HEK293 (cell line): ENCODE data around the gene LCE4A.
"Not testable (repeated sequence)": the region's sequence is repeated elsewhere in the genome, so short reads cannot be mapped to it uniquely, and the experiment has no call there.

Experiments
- CTCF ChIA-PET: fragments of 350-600 bp; formaldehyde crosslinking; extraction: SDS; loops from one replicate; lab custom pipeline; 2021; ENCODE audit warnings: antibody characterized with exemption; lab: Yijun Ruan, JAX
- POLR2A ChIA-PET: fragments of 300-600 bp; formaldehyde crosslinking; extraction: SDS; loops from one replicate; lab custom pipeline; 2020; ENCODE audit warnings: antibody characterized with exemption, inconsistent platforms; lab: Yijun Ruan, JAX
- H3K27ac ChIP-seq: fragments of 200-500 bp; sonication (Bioruptor generic); 2 replicates; pipeline ENCODE4 v1.5.1; 2014; ENCODE audit warnings: low read depth, low read length, control low read depth, inconsistent platforms; ENCODE audit errors: extremely low read depth
- H3K36me3 ChIP-seq, 2 experiments: fragments of 200-500 bp in 1 of 2; sonication (Bioruptor generic) in 1 of 2; 1 replicate in 1 of 2; 2 replicates in 1 of 2; pipeline ENCODE4 v1.5.1; 2014 to 2017; ENCODE audit warnings: inconsistent platforms in 2 of 2, low read length in 2 of 2; ENCODE audit not compliant: control insufficient read depth in 2 of 2, insufficient read depth in 1 of 2
- H3K4me1 ChIP-seq: fragments of 200-500 bp; sonication (Bioruptor generic); 2 replicates; pipeline ENCODE4 v1.5.1; 2014; ENCODE audit warnings: mild to moderate bottlenecking, low read length, inconsistent platforms; ENCODE audit not compliant: control insufficient read depth, insufficient read depth
- H3K4me3 ChIP-seq: 2 replicates; pipeline ENCODE4 v1.5.1; 2011; ENCODE audit warnings: low read depth, mild to moderate bottlenecking, control low read depth, low read length, moderate library complexity
- H3K9me3 ChIP-seq: fragments of 200-500 bp; sonication (Bioruptor generic); 2 replicates; pipeline ENCODE4 v1.5.1; 2014; ENCODE audit warnings: low read depth, low read length, inconsistent platforms; ENCODE audit not compliant: control insufficient read depth, insufficient read depth
- EGR2 ChIP-seq: fragments of 450-650 bp; formaldehyde crosslinking; IDR thresholded peaks from 2 replicates; pipeline ENCODE4 v1.5.1; 2016; ENCODE audit warnings: low read depth, missing biosample characterization, missing genetic modification characterization
- ELK4 ChIP-seq: IDR thresholded peaks from 2 replicates; pipeline ENCODE4 v1.6.1; 2011; ENCODE audit warnings: mild to moderate bottlenecking, low read depth, low read length, borderline replicate concordance
- HOXD13 ChIP-seq: sonication (generic); formaldehyde crosslinking; IDR thresholded peaks from 2 replicates; pipeline ENCODE4 v1.8.0; 2022; ENCODE audit warnings: missing genetic modification reagents, borderline replicate concordance
- KLF16 ChIP-seq: fragments of 450-650 bp; formaldehyde crosslinking; IDR thresholded peaks from 2 replicates; pipeline ENCODE4 v1.5.1; 2017; ENCODE audit warnings: missing biosample characterization, missing genetic modification characterization
- TSHZ1 ChIP-seq: fragments of 450-650 bp; formaldehyde crosslinking; IDR thresholded peaks from 2 replicates; pipeline ENCODE4 v1.5.1; 2016; ENCODE audit warnings: missing biosample characterization, missing genetic modification characterization, borderline replicate concordance
- WT1 ChIP-seq: fragments of 450-650 bp; formaldehyde crosslinking; IDR thresholded peaks from 2 replicates; pipeline ENCODE4 v1.5.1; 2016; ENCODE audit warnings: missing biosample characterization, missing genetic modification characterization
- ZBTB11 ChIP-seq: fragments of 450-650 bp; formaldehyde crosslinking; conservative IDR thresholded peaks from 2 replicates; pipeline ENCODE4 v1.5.1; 2016; ENCODE audit warnings: low read depth, missing biosample characterization, missing genetic modification characterization
- ZBTB8A ChIP-seq: fragments of 450-650 bp; formaldehyde crosslinking; IDR thresholded peaks from 2 replicates; pipeline ENCODE4 v1.5.1; 2016; ENCODE audit warnings: missing biosample characterization, missing genetic modification characterization
- ZNF133 ChIP-seq: fragments of 450-650 bp; formaldehyde crosslinking; IDR thresholded peaks from 2 replicates; pipeline ENCODE4 v1.5.1; 2016; ENCODE audit warnings: missing biosample characterization, missing genetic modification characterization
- ZNF423 ChIP-seq: fragments of 450-650 bp; formaldehyde crosslinking; IDR thresholded peaks from 2 replicates; pipeline ENCODE4 v1.5.1; 2016; ENCODE audit warnings: missing biosample characterization, missing genetic modification characterization
- ZNF513 ChIP-seq: fragments of 450-650 bp; IDR thresholded peaks from 2 replicates; pipeline ENCODE4 v1.5.1; 2018; ENCODE audit warnings: missing biosample characterization, missing genetic modification characterization
- ZNF530 ChIP-seq: fragments of 450-650 bp; formaldehyde crosslinking; IDR thresholded peaks from 2 replicates; pipeline ENCODE4 v1.5.1; 2016; ENCODE audit warnings: low read depth, missing biosample characterization, missing genetic modification characterization
- ZNF626 ChIP-seq: fragments of 450-650 bp; sonication (Bioruptor Pico); formaldehyde crosslinking; IDR thresholded peaks from 2 replicates; pipeline ENCODE4 v1.5.1; 2018; ENCODE audit warnings: missing biosample characterization, missing genetic modification characterization, inconsistent platforms
- ZNF629 ChIP-seq: fragments of 450-650 bp; formaldehyde crosslinking; IDR thresholded peaks from 2 replicates; pipeline ENCODE4 v1.5.1; 2017; ENCODE audit warnings: missing biosample characterization, missing genetic modification characterization
- ZNF701 ChIP-seq: fragments of 450-650 bp; formaldehyde crosslinking; IDR thresholded peaks from 2 replicates; pipeline ENCODE4 v1.5.1; 2016; ENCODE audit warnings: missing biosample characterization, missing genetic modification characterization
- ZNF747 ChIP-seq: fragments of 450-650 bp; formaldehyde crosslinking; IDR thresholded peaks from 2 replicates; pipeline ENCODE4 v1.5.1; 2016; ENCODE audit warnings: missing biosample characterization, missing genetic modification characterization
- TF ChIP-seq, protein P1 (sequence below): fragments of 450-650 bp; formaldehyde crosslinking; IDR thresholded peaks from 2 replicates; pipeline ENCODE4 v1.5.1; 2017; ENCODE audit warnings: missing biosample characterization, missing genetic modification characterization
- TF ChIP-seq, protein P2 (sequence below): fragments of 450-650 bp; formaldehyde crosslinking; IDR thresholded peaks from 2 replicates; pipeline ENCODE4 v1.5.1; 2017; ENCODE audit warnings: missing biosample characterization, mild to moderate bottlenecking, missing genetic modification characterization, moderate library complexity

Gene LCE4A

DNA sequence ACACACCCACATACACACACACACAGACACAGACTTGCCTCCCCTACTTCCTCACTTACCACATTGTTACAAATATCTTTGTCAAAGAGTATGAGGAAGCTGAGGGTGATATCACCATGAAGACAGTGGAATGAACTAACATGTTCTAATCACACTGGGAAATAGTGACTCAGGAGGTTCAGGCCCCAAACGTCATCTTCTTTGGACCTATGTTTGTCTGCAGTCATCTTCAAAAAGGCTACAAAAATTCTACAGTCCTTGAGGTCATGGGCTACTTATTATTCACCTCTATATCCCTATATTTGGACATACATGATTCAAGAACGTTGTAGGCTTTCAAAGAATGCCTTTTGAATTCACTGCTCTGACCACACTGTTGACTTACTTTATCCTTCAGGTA lies 34.9 kb upstream of the LCE4A start (continued):
- TF ChIP-seq ZBTB11 (tag by site-specific recombination) (no peak), ELK4 (no peak), ZNF701 (tag by site-specific recombination) (no peak)
- TF ChIP-seq, protein P1, sequence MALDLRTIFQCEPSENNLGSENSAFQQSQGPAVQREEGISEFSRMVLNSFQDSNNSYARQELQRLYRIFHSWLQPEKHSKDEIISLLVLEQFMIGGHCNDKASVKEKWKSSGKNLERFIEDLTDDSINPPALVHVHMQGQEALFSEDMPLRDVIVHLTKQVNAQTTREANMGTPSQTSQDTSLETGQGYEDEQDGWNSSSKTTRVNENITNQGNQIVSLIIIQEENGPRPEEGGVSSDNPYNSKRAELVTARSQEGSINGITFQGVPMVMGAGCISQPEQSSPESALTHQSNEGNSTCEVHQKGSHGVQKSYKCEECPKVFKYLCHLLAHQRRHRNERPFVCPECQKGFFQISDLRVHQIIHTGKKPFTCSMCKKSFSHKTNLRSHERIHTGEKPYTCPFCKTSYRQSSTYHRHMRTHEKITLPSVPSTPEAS, result no peak

- POLR2A ChIA-PET, H3K4me3 ChIP-seq, H3K36me3 ChIP-seq, H3K4me1 ChIP-seq, H3K27ac ChIP-seq, CTCF ChIA-PET, H3K9me3 ChIP-seq: not testable (repeated sequence)
Observed at GRCh38 chr1:152674983-152675382, 33.0 kb upstream of the LCE4A start, which contains the start of gene LCE2C. Gene LCE2C, plus strand, starts transcription at chr1:152675279. Its CDS starts 737 bp downstream, at chr1:152676016.

DNA sequence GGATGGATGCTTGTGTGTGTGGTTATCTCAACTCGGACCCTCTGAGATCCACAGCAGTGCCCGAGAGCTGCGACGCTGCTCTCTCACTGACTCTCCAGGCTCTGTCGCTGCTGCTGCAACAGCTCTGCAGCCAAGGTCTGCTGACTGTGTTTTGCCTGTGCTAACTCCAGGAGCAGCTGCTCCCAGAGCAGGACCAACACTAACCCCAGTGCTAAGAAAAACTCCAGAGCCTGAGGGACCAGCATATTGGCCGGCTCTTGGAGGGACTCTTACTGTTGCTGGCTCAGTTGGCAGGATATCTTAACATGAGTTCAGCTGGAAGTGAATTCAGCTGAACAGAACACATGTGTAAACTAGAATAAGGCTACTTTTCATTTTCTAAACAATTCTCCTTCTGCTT lies 28.5 kb upstream of the LCE4A start:
- Histone ChIP-seq H3K4me1 (no peaks in the 10 kb centered on the region), H3K36me3 (no peaks in the 10 kb centered on the region), H3K9me3 (no peaks in the 10 kb centered on the region), H3K4me3 (no peak overlapping the region), H3K27ac (no peak overlapping the region)
- CTCF ChIA-PET, result interaction anchor here (0.6 kb wide), 1 partner anchor 320 kb away, joined by 3 read pairs; no protein-coding TSS in a partner anchor
- POLR2A ChIA-PET, result no interaction called here
- no peak for TF ChIP-seq ZNF133 (tag by site-specific recombination)
- no peak for TF ChIP-seq ZNF513 (tag by site-specific recombination)
- TF ChIP-seq, protein P1, result no peak
- no peak for TF ChIP-seq ZNF530 (tag by site-specific recombination)
- no peak for TF ChIP-seq ZNF423 (tag by site-specific recombination)
- TF ChIP-seq, protein P2, sequence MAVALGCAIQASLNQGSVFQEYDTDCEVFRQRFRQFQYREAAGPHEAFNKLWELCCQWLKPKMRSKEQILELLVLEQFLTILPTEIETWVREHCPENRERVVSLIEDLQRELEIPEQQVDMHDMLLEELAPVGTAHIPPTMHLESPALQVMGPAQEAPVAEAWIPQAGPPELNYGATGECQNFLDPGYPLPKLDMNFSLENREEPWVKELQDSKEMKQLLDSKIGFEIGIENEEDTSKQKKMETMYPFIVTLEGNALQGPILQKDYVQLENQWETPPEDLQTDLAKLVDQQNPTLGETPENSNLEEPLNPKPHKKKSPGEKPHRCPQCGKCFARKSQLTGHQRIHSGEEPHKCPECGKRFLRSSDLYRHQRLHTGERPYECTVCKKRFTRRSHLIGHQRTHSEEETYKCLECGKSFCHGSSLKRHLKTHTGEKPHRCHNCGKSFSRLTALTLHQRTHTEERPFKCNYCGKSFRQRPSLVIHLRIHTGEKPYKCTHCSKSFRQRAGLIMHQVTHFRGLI (tag by site-specific recombination), result no peak
- TF ChIP-seq ZNF747, result no peak
- no peak for TF ChIP-seq HOXD13 (CRISPR knock-in tag)
- no peak for TF ChIP-seq ZBTB8A (tag by site-specific recombination)
- no peak for TF ChIP-seq EGR2 (tag by site-specific recombination)
- TF ChIP-seq WT1 (tag by site-specific recombination), result no peak
- TF ChIP-seq KLF16 (tag by site-specific recombination), result no peak
- no peak for TF ChIP-seq ZNF626 (tag by site-specific recombination)
- TF ChIP-seq ZNF629 (tag by site-specific recombination), result no peak
- no peak for TF ChIP-seq TSHZ1 (tag by site-specific recombination)
- TF ChIP-seq, all 188 proteins: peak for 0
